Measurements from ENCODE around the gene STEAP3. TPM values are rescaled to one million over a fixed set of nuclear protein-coding genes. Genes with fewer than 3 reads are reported as not detected.
A peak's percentile ranks its signal among the peaks of the same experiment; 100 is the strongest.

The STEAP3 gene
- total RNA-seq, 1 experiment from 2014 or later: 15.4 TPM

- no CpG with 5 or more reads among the region's 5 CpGs for WGBS (ENCODE audit: extremely low coverage, insufficient read length, low lambda C conversion rate)
- no peak overlapping the region for H2AFZ ChIP-seq (ENCODE audit: low read length)
- no peaks in the 10 kb centered on the region for H3K79me1 ChIP-seq (ENCODE audit: insufficient read depth, low read depth, low read length, poor library complexity, severe bottlenecking)
- no peaks in the 10 kb centered on the region for H4K20me1 ChIP-seq (ENCODE audit: control insufficient read depth, insufficient read depth, insufficient read length)
- H4K8ac ChIP-seq (replicated peaks; ENCODE audit: insufficient read length, low read depth, low read length): no peak overlapping the region
- H3K9me3 ChIP-seq (ENCODE audit: control insufficient read depth, low read depth, low read length): no peaks in the 10 kb centered on the region
- DNase-seq: peak; percentile 32
- no peak overlapping the region for H3K27ac ChIP-seq (ENCODE audit: insufficient read length, low read depth, low read length)
- TF ChIP-seq, protein P1, sequence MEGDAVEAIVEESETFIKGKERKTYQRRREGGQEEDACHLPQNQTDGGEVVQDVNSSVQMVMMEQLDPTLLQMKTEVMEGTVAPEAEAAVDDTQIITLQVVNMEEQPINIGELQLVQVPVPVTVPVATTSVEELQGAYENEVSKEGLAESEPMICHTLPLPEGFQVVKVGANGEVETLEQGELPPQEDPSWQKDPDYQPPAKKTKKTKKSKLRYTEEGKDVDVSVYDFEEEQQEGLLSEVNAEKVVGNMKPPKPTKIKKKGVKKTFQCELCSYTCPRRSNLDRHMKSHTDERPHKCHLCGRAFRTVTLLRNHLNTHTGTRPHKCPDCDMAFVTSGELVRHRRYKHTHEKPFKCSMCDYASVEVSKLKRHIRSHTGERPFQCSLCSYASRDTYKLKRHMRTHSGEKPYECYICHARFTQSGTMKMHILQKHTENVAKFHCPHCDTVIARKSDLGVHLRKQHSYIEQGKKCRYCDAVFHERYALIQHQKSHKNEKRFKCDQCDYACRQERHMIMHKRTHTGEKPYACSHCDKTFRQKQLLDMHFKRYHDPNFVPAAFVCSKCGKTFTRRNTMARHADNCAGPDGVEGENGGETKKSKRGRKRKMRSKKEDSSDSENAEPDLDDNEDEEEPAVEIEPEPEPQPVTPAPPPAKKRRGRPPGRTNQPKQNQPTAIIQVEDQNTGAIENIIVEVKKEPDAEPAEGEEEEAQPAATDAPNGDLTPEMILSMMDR (conservative IDR thresholded peaks at IDR 0.05): no peak
- Mint-ChIP-seq H3K4me1 (peaks cover 36 to 46% of the 10 kb centered on the region in 2 experiments), H3K27ac (no peak overlapping the region; a peak in 1 of 7 replicates), H3K27me3 (ENCODE audit: low read depth) (no peaks in the 10 kb centered on the region), H3K36me3 (ENCODE audit: insufficient read depth in 1 of 3, low read depth in 3 of 3) (peaks cover 0 to 9% (median 4%) of the 10 kb centered on the region in 3 experiments; a peak in 6 of 7 replicates), H3K9me3 (no peaks in the 10 kb centered on the region), H3K4me3 (no peak overlapping the region)
- H3K18ac ChIP-seq (ENCODE audit: insufficient read length, low read depth, low read length): no peak overlapping the region
- no peak overlapping the region for H2AK5ac ChIP-seq (ENCODE audit: insufficient read length, low read length)
- H3K23me2 ChIP-seq (ENCODE audit: insufficient read length, low read depth, low read length, poor library complexity, severe bottlenecking): no peaks in the 10 kb centered on the region
- H3K56ac ChIP-seq (ENCODE audit: insufficient read length, low read depth, low read length): no peak overlapping the region
- H2BK15ac ChIP-seq (ENCODE audit: low read depth, low read length): no peak overlapping the region
- H4K91ac ChIP-seq (ENCODE audit: insufficient read length, low read depth, low read length): no peak overlapping the region
- H4K5ac ChIP-seq (ENCODE audit: insufficient read length, low read depth, low read length): no peak overlapping the region
- no peak overlapping the region for H3K9ac ChIP-seq (ENCODE audit: extremely low read depth, insufficient read length, low read length)
- no peak overlapping the region for H3T11ph ChIP-seq (ENCODE audit: low read length)
- H3K4me1 ChIP-seq (ENCODE audit: insufficient read depth, low read length): no peaks in the 10 kb centered on the region; the same call in 1 of the 2 replicates
- no peak overlapping the region for H3K23ac ChIP-seq (ENCODE audit: insufficient read length, low read depth, low read length)
- no peak overlapping the region for H3K4me2 ChIP-seq (ENCODE audit: insufficient read depth, insufficient read length, low read length)
- no peak overlapping the region for H3K4ac ChIP-seq (ENCODE audit: low read depth, low read length)
- H2BK5ac ChIP-seq (ENCODE audit: insufficient read length, low read length): no peak overlapping the region
- H3K14ac ChIP-seq (ENCODE audit: insufficient read depth, low read length): no peak overlapping the region
- H2BK120ac ChIP-seq (ENCODE audit: low read depth, low read length, poor library complexity, severe bottlenecking): no peak overlapping the region
- no peaks in the 10 kb centered on the region for H3K79me2 ChIP-seq (ENCODE audit: insufficient read depth, low read length)
- no peak overlapping the region for H2BK20ac ChIP-seq (ENCODE audit: low read depth, low read length, poor library complexity, severe bottlenecking)
- no peaks in the 10 kb centered on the region for H3K27me3 ChIP-seq (ENCODE audit: insufficient read depth, low read length)
- no peak overlapping the region for H2BK12ac ChIP-seq (ENCODE audit: insufficient read length, low read depth, low read length)
Observed at GRCh38 chr2:119263656-119264055, 40.0 kb downstream of the STEAP3 start.
